ENCODE results near the gene GABPA.

- no peak for TF ChIP-seq CTCF (optimal IDR thresholded peaks at IDR 0.05 in 1 of 3, IDR thresholded peaks at IDR 0.05 in 1 of 3, conservative IDR thresholded peaks at IDR 0.05 in 1 of 3; ENCODE audit: extremely low read depth in 1 of 3, insufficient read depth in 2 of 3, low read length in 3 of 3)
- TF ChIP-seq EZH2 (IDR thresholded peaks at IDR 0.05; ENCODE audit: low read length): no peak
Observed at GRCh38 chr21:25750085-25750484, 15.3 kb downstream of the GABPA start.
